Loucy (cell line): ENCODE results near the gene TET1.

Experiments used
- CTCF ChIP-seq: fragments of 200-600 bp; sonication (generic); conservative IDR thresholded peaks from 2 replicates; pipeline ENCODE4 v1.5.1; 2014; ENCODE audit warnings: mild to moderate bottlenecking, antibody characterized with exemption, low read length
- EZH2phosphoT487 ChIP-seq: fragments of 200-600 bp; IDR thresholded peaks from 2 replicates; pipeline ENCODE4 v1.6.1; 2018; ENCODE audit warnings: antibody characterized with exemption, mild to moderate bottlenecking, moderate library complexity, borderline replicate concordance

- TF ChIP-seq CTCF (no peak), EZH2phosphoT487 (no peak)
These were observed 58.1 kb downstream of the TET1 start for GRCh38 chr10:68618234-68618633.
